Nephron (organoid): ENCODE results near the gene ETV4.
A peak's percentile ranks its signal among the peaks of the same experiment; 100 is the strongest.

Experiments used
- H3K27ac Mint-ChIP-seq, 3 experiments: 2 replicates each; pipeline ENCODE4 v1.8.0; 2020; ENCODE audit warnings: mixed read lengths in 3 of 3, mild to moderate bottlenecking in 2 of 3, moderate library complexity in 1 of 3
- H3K27me3 Mint-ChIP-seq: 2 replicates; pipeline ENCODE4 v1.8.0; 2021; ENCODE audit warnings: low read depth, mild to moderate bottlenecking, moderate library complexity, mixed read lengths
- H3K36me3 Mint-ChIP-seq: 2 replicates; pipeline ENCODE4 v1.8.0; 2020; ENCODE audit warnings: low read depth, mixed read lengths
- H3K4me1 Mint-ChIP-seq: 2 replicates; pipeline ENCODE4 v1.8.0; 2020; ENCODE audit warnings: mixed read lengths
- H3K4me3 Mint-ChIP-seq, 3 experiments: 2 replicates each; pipeline ENCODE4 v1.8.0; 2020; ENCODE audit warnings: mild to moderate bottlenecking in 3 of 3, mixed read lengths in 3 of 3, moderate library complexity in 2 of 3
- H3K9me3 Mint-ChIP-seq: 2 replicates; pipeline ENCODE4 v1.8.0; 2020; ENCODE audit warnings: mixed read lengths
- CTCF ChIP-seq, 3 experiments: fragments of 200-600 bp; sonication (generic); IDR thresholded peaks; one replicate each; pipeline ENCODE4 v1.5.0; 2021; ENCODE audit warnings: antibody characterized with exemption in 3 of 3; ENCODE audit not compliant: unreplicated experiment in 3 of 3

Gene ETV4

GRCh38 chr17:43534909-43535308 lies 11.2 kb downstream of the ETV4 start:
- Mint-ChIP-seq H3K36me3 (peaks cover 8% of the 10 kb centered on the region), H3K4me3 (no peak overlapping the region), H3K27ac (no peak overlapping the region), H3K27me3 (peaks cover 41% of the 10 kb centered on the region), H3K9me3 (no peaks in the 10 kb centered on the region), H3K4me1 (peaks cover 25% of the 10 kb centered on the region)
- TF ChIP-seq CTCF (IDR thresholded peaks at IDR 0.05; ENCODE audit: unreplicated experiment in 3 of 3) = no peak

GRCh38 chr17:43533699-43534098 lies 12.4 kb downstream of the ETV4 start:
- Mint-ChIP-seq H3K36me3 (peaks cover 11% of the 10 kb centered on the region), H3K9me3 (no peaks in the 10 kb centered on the region), H3K27me3 (peaks cover 31% of the 10 kb centered on the region), H3K4me1 (peaks cover 31% of the 10 kb centered on the region), H3K4me3 (no peak overlapping the region), H3K27ac (no peak overlapping the region)
- no peak for TF ChIP-seq CTCF (IDR thresholded peaks at IDR 0.05; ENCODE audit: unreplicated experiment in 3 of 3)

GRCh38 chr17:43532581-43532980 lies 13.6 kb downstream of the ETV4 start:
- no peak overlapping the region for H3K4me3 Mint-ChIP-seq
- no peak for TF ChIP-seq CTCF (IDR thresholded peaks at IDR 0.05; ENCODE audit: unreplicated experiment in 3 of 3)
- peaks cover 15% of the 10 kb centered on the region for H3K36me3 Mint-ChIP-seq
- H3K27ac Mint-ChIP-seq = no peak overlapping the region
- H3K9me3 Mint-ChIP-seq = no peaks in the 10 kb centered on the region
- H3K4me1 Mint-ChIP-seq = peaks cover 37% of the 10 kb centered on the region
- peaks cover 28% of the 10 kb centered on the region for H3K27me3 Mint-ChIP-seq

DNA sequence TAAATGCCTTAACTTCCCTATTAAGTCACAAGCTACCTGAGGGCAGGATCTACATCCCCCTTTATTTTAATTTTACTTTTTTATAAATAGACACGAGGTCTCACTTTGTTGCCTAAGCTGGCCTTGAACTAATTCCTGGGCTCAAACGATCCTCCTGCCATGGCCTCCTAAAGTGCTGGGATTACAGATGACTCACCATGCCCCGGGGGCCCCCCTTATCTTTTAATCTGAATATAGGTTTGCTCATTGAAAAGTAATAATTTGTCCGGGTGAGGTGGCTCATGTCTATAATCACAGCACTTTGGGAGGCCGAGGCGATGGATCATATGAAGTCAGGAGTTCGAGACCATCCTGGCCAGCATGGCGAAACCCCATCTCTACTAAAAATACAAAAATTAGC lies 14.2 kb downstream of the ETV4 start:
- no peak overlapping the region for H3K4me3 Mint-ChIP-seq
- H3K27me3 Mint-ChIP-seq = peaks cover 28% of the 10 kb centered on the region
- H3K36me3 Mint-ChIP-seq = peaks cover 18% of the 10 kb centered on the region
- H3K4me1 Mint-ChIP-seq = peaks cover 37% of the 10 kb centered on the region
- no peak for TF ChIP-seq CTCF (IDR thresholded peaks at IDR 0.05; ENCODE audit: unreplicated experiment in 3 of 3)
- no peaks in the 10 kb centered on the region for H3K9me3 Mint-ChIP-seq
- no peak overlapping the region for H3K27ac Mint-ChIP-seq

- Mint-ChIP-seq H3K9me3 (no peaks in the 10 kb centered on the region), H3K4me3 (peak overlapping the region; percentile 9 to 74 (median 67)), H3K27me3 (peaks cover 22% of the 10 kb centered on the region), H3K27ac (peak overlapping the region; percentile 84 to 96 (median 95)), H3K36me3 (peaks cover 22% of the 10 kb centered on the region), H3K4me1 (peaks cover 33% of the 10 kb centered on the region)
- no peak for TF ChIP-seq CTCF (IDR thresholded peaks at IDR 0.05; ENCODE audit: unreplicated experiment in 3 of 3)
Measured at GRCh38 chr17:43531082-43531378, 15.1 kb downstream of the ETV4 start.

DNA sequence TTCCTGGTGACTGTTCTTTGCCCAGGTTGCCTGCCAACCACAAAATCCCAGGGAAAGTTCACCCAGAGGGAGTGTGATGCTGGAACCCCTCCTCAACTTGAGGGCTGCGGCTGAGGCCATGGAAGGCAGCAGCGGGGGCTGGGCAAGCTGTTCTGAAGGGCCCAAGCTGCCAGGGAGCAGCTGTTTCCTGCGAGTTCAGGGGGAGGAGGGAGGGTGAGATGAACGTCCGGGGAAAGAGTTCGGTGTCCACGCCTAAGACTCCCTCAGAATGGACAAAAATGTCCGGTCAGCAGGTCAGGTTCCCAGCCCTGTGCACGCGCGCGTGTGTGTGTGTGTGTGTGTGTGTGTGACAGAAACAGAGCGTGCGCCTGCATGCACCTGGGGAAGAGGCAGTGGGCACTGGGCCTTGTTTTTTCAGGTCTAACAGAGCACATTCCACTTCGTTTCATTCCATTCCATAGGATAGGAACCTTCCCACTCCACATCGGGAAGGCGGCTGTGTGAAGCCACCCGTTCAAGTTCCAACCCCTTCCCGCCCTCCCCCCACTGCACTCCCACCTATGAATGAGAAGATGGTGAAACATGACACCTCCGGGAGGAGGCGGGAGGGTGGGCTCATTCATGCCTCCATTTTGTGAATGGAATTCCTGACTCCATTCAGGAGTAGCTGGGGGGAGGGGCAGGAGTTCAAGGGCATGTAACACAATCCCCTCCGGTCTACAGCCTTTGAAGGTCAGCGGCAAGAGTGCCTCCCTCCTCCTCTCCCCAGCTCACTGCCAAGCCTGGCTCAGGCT lies 15.7 kb downstream of the ETV4 start:
- Mint-ChIP-seq H3K36me3 (peaks cover 26% of the 10 kb centered on the region), H3K9me3 (no peaks in the 10 kb centered on the region), H3K4me3 (peak overlapping the region; percentile 63 to 74 (median 67)), H3K27me3 (peaks cover 22% of the 10 kb centered on the region), H3K4me1 (peaks cover 33% of the 10 kb centered on the region), H3K27ac (peak overlapping the region; percentile 84 to 96 (median 95))
- TF ChIP-seq CTCF (IDR thresholded peaks at IDR 0.05; ENCODE audit: unreplicated experiment in 3 of 3) = no peak
